ENCODE measurements around the gene MYBPH. TPM values are rescaled to one million over a fixed set of nuclear protein-coding genes. Genes with fewer than 3 reads are reported as not detected.

Gene MYBPH
- polyA plus RNA-seq, 1 donor from 2014 or later, result not detected

DNA sequence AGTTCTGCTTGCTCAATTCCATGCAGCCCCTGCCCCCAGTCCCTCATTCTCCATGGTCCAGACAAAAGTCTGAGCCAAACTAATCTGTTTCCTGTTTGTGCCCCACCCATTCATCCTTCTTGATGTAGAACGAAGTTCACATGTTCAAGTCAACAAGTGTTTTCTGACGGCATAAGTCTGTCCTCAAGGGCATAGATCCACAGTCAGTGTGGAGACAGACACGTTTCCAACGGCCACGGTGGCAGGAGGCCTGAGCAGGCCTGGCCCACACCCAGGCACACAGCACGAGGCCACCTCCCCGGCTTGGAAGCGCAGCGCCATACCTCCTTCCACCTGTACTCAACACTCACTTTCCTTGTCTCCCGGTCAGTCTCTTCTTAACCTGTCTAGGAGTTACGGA, 32.0 kb downstream of the MYBPH start:
- Histone ChIP-seq H3K9ac (ENCODE audit: low read length) (no peak overlapping the region), H3F3A (ENCODE audit: insufficient read depth, low read length, poor library complexity, severe bottlenecking) (no peaks in the 10 kb centered on the region), H3K9me3 (ENCODE audit: low read length) (no peaks in the 10 kb centered on the region), H3K27me3 (ENCODE audit: insufficient read depth, low read depth, low read length) (no peaks in the 10 kb centered on the region), H4K20me1 (ENCODE audit: insufficient read depth) (no peaks in the 10 kb centered on the region), H3K79me2 (replicated peaks; ENCODE audit: insufficient read depth, low read length) (no peaks in the 10 kb centered on the region), H3K27ac (ENCODE audit: low read length) (no peak overlapping the region), H3K4me2 (ENCODE audit: low read length) (no peak overlapping the region), H3K4me3 (ENCODE audit: low read length) (no peak overlapping the region), H3K36me3 (ENCODE audit: insufficient read depth, low read length) (no peaks in the 10 kb centered on the region), H3K9me2 (ENCODE audit: insufficient read depth, low read length) (no peaks in the 10 kb centered on the region), H2AFZ (ENCODE audit: low read depth, low read length) (no peak overlapping the region)
- TF ChIP-seq MXI1 (conservative IDR thresholded peaks at IDR 0.05; ENCODE audit: poor library complexity, severe bottlenecking), result no peak
- TF ChIP-seq TAF1 (IDR thresholded peaks at IDR 0.05; ENCODE audit: low read depth), result no peak
- TF ChIP-seq POLR2AphosphoS5 (IDR thresholded peaks at IDR 0.05), result no peak
- TF ChIP-seq EP300 (conservative IDR thresholded peaks at IDR 0.05; ENCODE audit: poor library complexity, severe bottlenecking), result no peak
- no peak for TF ChIP-seq RAD21 (conservative IDR thresholded peaks at IDR 0.05)
- TF ChIP-seq, protein P1, sequence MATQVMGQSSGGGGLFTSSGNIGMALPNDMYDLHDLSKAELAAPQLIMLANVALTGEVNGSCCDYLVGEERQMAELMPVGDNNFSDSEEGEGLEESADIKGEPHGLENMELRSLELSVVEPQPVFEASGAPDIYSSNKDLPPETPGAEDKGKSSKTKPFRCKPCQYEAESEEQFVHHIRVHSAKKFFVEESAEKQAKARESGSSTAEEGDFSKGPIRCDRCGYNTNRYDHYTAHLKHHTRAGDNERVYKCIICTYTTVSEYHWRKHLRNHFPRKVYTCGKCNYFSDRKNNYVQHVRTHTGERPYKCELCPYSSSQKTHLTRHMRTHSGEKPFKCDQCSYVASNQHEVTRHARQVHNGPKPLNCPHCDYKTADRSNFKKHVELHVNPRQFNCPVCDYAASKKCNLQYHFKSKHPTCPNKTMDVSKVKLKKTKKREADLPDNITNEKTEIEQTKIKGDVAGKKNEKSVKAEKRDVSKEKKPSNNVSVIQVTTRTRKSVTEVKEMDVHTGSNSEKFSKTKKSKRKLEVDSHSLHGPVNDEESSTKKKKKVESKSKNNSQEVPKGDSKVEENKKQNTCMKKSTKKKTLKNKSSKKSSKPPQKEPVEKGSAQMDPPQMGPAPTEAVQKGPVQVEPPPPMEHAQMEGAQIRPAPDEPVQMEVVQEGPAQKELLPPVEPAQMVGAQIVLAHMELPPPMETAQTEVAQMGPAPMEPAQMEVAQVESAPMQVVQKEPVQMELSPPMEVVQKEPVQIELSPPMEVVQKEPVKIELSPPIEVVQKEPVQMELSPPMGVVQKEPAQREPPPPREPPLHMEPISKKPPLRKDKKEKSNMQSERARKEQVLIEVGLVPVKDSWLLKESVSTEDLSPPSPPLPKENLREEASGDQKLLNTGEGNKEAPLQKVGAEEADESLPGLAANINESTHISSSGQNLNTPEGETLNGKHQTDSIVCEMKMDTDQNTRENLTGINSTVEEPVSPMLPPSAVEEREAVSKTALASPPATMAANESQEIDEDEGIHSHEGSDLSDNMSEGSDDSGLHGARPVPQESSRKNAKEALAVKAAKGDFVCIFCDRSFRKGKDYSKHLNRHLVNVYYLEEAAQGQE (IDR thresholded peaks at IDR 0.05; ENCODE audit: borderline replicate concordance), result no peak

DNA sequence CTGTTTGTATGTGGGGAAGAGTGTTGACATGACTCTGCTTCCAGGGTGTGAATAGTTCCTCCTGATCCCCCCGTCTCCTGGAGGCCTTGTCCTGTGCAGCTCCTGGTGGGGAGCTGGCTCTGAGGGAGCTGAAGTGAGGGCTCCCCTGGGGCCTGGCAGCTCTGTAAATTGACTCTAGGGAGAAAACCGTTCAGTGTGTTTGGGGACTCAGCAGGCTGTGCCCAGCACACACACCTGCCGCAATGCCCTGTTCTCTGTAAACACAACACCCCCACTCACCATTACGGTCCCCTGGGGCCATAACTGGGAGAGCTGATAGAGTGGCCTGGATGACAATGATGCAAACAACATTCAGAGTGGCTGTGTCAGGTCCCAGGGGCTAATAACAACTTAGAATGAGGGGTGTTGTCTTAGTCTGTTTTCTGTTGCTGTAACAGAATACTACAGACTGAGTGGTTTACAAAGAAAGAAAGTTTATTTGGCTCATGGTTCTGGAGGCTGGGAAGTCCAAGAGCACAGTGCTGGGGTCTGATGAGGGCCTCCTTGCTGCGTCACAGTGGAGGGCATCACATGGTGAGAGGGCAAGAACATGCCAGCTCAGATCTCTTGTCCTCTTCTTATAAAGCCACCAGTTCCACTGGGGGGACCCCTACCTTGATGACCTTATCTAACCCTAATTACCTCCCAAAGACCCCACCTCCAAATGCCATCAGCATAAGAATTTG, 32.8 kb downstream of the MYBPH start:
- Histone ChIP-seq H2AFZ (ENCODE audit: low read depth, low read length) (no peak overlapping the region), H3K27me3 (ENCODE audit: insufficient read depth, low read depth, low read length) (no peaks in the 10 kb centered on the region), H3K36me3 (ENCODE audit: insufficient read depth, low read length) (no peaks in the 10 kb centered on the region), H3K79me2 (replicated peaks; ENCODE audit: insufficient read depth, low read length) (no peaks in the 10 kb centered on the region), H3K9ac (ENCODE audit: low read length) (no peak overlapping the region), H3K9me2 (ENCODE audit: insufficient read depth, low read length) (no peaks in the 10 kb centered on the region), H3K9me3 (ENCODE audit: low read length) (no peaks in the 10 kb centered on the region), H3K27ac (ENCODE audit: low read length) (no peak overlapping the region), H3K4me2 (ENCODE audit: low read length) (no peak overlapping the region), H3K4me3 (ENCODE audit: low read length) (no peak overlapping the region), H4K20me1 (ENCODE audit: insufficient read depth) (no peaks in the 10 kb centered on the region), H3F3A (ENCODE audit: insufficient read depth, low read length, poor library complexity, severe bottlenecking) (no peaks in the 10 kb centered on the region)
- TF ChIP-seq POLR2AphosphoS5 (IDR thresholded peaks at IDR 0.05) (no peak), RAD21 (conservative IDR thresholded peaks at IDR 0.05) (no peak)

- no peaks in the 10 kb centered on the region for H3K27me3 ChIP-seq (ENCODE audit: insufficient read depth, low read depth, low read length)
- H3K36me3 ChIP-seq (ENCODE audit: insufficient read depth, low read length), result no peaks in the 10 kb centered on the region
- TF ChIP-seq MXI1 (conservative IDR thresholded peaks at IDR 0.05; ENCODE audit: poor library complexity, severe bottlenecking), result no peak
- TF ChIP-seq, protein P1 (IDR thresholded peaks at IDR 0.05; ENCODE audit: borderline replicate concordance), result no peak
- TF ChIP-seq EP300 (conservative IDR thresholded peaks at IDR 0.05; ENCODE audit: poor library complexity, severe bottlenecking), result no peak
- no peak for TF ChIP-seq RAD21 (conservative IDR thresholded peaks at IDR 0.05)
- no peak for TF ChIP-seq POLR2AphosphoS5 (IDR thresholded peaks at IDR 0.05)
- TF ChIP-seq CTCF (IDR thresholded peaks at IDR 0.05; ENCODE audit: poor library complexity, severe bottlenecking), result no peak
- no peak for TF ChIP-seq TAF1 (IDR thresholded peaks at IDR 0.05; ENCODE audit: low read depth)
- no peak for TF ChIP-seq SMC3 (conservative IDR thresholded peaks at IDR 0.05; ENCODE audit: poor library complexity)
- no peak for TF ChIP-seq EZH2 (IDR thresholded peaks at IDR 0.05; ENCODE audit: borderline replicate concordance, insufficient read depth, low read length, poor library complexity, severe bottlenecking)
- H3K4me3 ChIP-seq (ENCODE audit: low read length), result no peak overlapping the region
- H3F3A ChIP-seq (ENCODE audit: insufficient read depth, low read length, poor library complexity, severe bottlenecking), result no peaks in the 10 kb centered on the region
- H3K9ac ChIP-seq (ENCODE audit: low read length), result no peak overlapping the region
- no peaks in the 10 kb centered on the region for H3K79me2 ChIP-seq (replicated peaks; ENCODE audit: insufficient read depth, low read length)
- H3K9me2 ChIP-seq (ENCODE audit: insufficient read depth, low read length), result no peaks in the 10 kb centered on the region
- no peaks in the 10 kb centered on the region for H4K20me1 ChIP-seq (ENCODE audit: insufficient read depth)
- no peak overlapping the region for H2AFZ ChIP-seq (ENCODE audit: low read depth, low read length)
- H3K9me3 ChIP-seq (ENCODE audit: low read length), result no peaks in the 10 kb centered on the region
- no peak overlapping the region for H3K27ac ChIP-seq (ENCODE audit: low read length)
- no peak overlapping the region for H3K4me2 ChIP-seq (ENCODE audit: low read length)
These were observed 33.5 kb downstream of the MYBPH start for GRCh38 chr1:203142124-203142523.

Data from neural cell (in vitro differentiated cells).